IPS-15b (cell line): ENCODE results near the gene TXNDC8.
"Not testable (repeated sequence)": the region's sequence is repeated elsewhere in the genome, so short reads cannot be mapped to it uniquely, and the experiment has no call there.

Experiments used
- H3K27me3 ChIP-seq: one replicate; pipeline ENCODE4 v1.6.1; 2013; ENCODE audit warnings: low read length; ENCODE audit not compliant: control insufficient read depth, insufficient read depth
- H3K36me3 ChIP-seq: one replicate; pipeline ENCODE4 v1.6.1; 2013; ENCODE audit warnings: low read length; ENCODE audit not compliant: control insufficient read depth, insufficient read depth
- H3K4me1 ChIP-seq: one replicate; pipeline ENCODE4 v1.6.1; 2013; ENCODE audit warnings: mild to moderate bottlenecking, low read length; ENCODE audit not compliant: control insufficient read depth, insufficient read depth
- H3K4me3 ChIP-seq: one replicate; pipeline ENCODE4 v1.5.1; 2013; ENCODE audit warnings: low read depth, low read length
- H3K9ac ChIP-seq: one replicate; pipeline ENCODE4 v1.6.1; 2013; ENCODE audit warnings: low read depth, mild to moderate bottlenecking, low read length
- H3K9me3 ChIP-seq: one replicate; pipeline ENCODE4 v1.6.1; 2013; ENCODE audit warnings: mild to moderate bottlenecking, low read length; ENCODE audit not compliant: control insufficient read depth, insufficient read depth

TXNDC8 gene

DNA sequence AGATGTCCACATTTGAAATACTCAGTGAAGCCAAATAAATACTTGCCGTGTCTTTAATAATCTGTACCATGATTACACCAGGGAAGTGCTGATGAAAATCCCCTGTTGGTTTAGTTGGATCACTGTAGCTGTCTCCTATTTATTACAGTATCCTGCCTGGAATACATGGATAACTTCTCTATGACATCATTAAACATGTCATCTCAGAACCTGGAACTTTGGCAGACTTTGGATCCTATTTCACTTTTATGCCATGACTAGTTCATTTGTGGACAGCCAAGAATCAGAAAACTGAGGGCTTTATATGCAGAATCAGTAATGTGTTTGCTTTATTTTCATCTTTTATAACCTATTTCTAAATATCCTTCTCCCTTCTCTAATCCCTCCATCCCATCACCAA, at the start of gene TXNDC8:
Gene TXNDC8, minus strand, starts transcription at position 137 of the 400 bp plus-strand sequence.
- Histone ChIP-seq H3K9me3 (no peaks in the 10 kb centered on the region), H3K36me3 (no peaks in the 10 kb centered on the region), H3K4me1 (no peaks in the 10 kb centered on the region), H3K27me3 (no peaks in the 10 kb centered on the region), H3K4me3 (no peak within 1 kb of the TSS), H3K9ac (no peak within 1 kb of the TSS)

GRCh38 chr9:110383491-110383890, 45.8 kb upstream of the TXNDC8 start:
- Histone ChIP-seq H3K4me1 (no peaks in the 10 kb centered on the region), H3K27me3 (no peaks in the 10 kb centered on the region), H3K9ac (no peak overlapping the region), H3K36me3 (no peaks in the 10 kb centered on the region), H3K9me3 (no peaks in the 10 kb centered on the region), H3K4me3 (no peak overlapping the region)

DNA sequence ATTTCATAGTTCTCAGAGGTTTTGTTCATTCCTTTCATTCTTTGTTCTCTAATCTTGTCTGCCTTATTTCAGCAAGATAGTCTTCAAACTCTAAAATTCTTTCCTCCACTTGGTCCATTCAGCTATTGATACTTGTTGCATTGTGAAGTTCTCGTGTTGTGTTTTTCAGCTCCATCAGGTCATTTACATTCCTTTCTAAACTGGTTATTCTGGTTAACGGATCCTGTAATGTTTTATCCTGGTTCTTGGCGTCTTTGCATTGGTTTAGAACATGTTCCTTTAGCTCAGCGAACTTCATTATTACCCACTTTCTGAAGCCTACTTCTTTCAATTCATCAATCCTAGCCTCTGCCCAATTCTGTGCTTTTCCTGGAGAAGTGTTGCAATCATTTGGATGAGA, 45.1 kb upstream of the TXNDC8 start:
- Histone ChIP-seq H3K27me3 (no peaks in the 10 kb centered on the region), H3K9me3 (no peaks in the 10 kb centered on the region), H3K36me3 (no peaks in the 10 kb centered on the region), H3K4me1 (no peaks in the 10 kb centered on the region), H3K9ac (no peak overlapping the region), H3K4me3 (no peak overlapping the region)

GRCh38 chr9:110371411-110372007, 33.8 kb upstream of the TXNDC8 start:
- Histone ChIP-seq H3K9me3 (no peaks in the 10 kb centered on the region), H3K4me1 (no peaks in the 10 kb centered on the region), H3K9ac (no peak overlapping the region), H3K27me3 (no peaks in the 10 kb centered on the region), H3K36me3 (no peaks in the 10 kb centered on the region), H3K4me3 (no peak overlapping the region)

- Histone ChIP-seq H3K36me3 (no peaks in the 10 kb centered on the region), H3K4me1 (no peaks in the 10 kb centered on the region), H3K9ac (no peak overlapping the region), H3K4me3 (no peak overlapping the region), H3K9me3 (no peaks in the 10 kb centered on the region), H3K27me3 (no peaks in the 10 kb centered on the region)
Observed at GRCh38 chr9:110370315-110370714, 32.7 kb upstream of the TXNDC8 start.

DNA sequence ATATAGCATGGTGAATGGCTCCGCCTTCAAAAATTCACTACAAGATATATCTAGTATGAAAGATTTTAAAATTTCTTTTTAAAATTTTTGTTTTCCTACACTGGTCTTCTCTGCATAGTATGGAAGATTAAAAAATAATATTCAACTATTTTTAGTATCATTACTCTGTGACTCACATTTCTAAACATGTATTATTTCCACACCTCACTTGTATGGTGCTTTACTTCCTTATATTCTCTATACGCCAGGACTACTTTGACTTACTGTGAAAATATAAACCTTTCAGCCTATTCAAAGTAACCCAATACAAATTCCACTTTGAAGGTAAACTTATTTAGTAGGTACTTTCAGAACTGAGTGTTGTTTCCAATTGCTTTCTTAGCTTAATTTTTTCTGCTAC, 26.8 kb upstream of the TXNDC8 start:
- no peak overlapping the region for H3K9ac ChIP-seq
- no peaks in the 10 kb centered on the region for H3K27me3 ChIP-seq
- H3K9me3 ChIP-seq, result no peaks in the 10 kb centered on the region
- H3K4me1 ChIP-seq, result no peaks in the 10 kb centered on the region
- H3K4me3 ChIP-seq, result no peak overlapping the region
- H3K36me3 ChIP-seq, result no peaks in the 10 kb centered on the region

DNA sequence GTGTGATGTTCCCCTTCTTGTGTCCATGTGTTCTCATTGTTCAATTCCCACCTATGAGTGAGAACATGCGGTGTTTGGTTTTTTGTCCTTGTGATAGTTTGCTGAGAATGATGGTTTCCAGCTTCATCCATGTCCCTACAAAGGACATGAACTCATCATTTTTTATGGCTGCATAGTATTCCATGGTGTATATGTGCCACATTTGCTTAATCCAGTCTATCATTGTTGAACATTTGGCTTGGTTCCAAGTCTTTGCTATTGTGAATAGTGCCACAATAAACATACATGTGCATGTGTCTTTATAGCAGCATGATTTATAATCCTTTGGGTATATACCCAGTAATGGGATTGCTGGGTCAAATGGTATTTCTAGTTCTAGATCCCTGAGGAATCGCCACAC, 21.3 kb upstream of the TXNDC8 start:
- not testable (repeated sequence) for H3K4me3 ChIP-seq, H3K9me3 ChIP-seq, H3K9ac ChIP-seq, H3K36me3 ChIP-seq, H3K27me3 ChIP-seq, H3K4me1 ChIP-seq

DNA sequence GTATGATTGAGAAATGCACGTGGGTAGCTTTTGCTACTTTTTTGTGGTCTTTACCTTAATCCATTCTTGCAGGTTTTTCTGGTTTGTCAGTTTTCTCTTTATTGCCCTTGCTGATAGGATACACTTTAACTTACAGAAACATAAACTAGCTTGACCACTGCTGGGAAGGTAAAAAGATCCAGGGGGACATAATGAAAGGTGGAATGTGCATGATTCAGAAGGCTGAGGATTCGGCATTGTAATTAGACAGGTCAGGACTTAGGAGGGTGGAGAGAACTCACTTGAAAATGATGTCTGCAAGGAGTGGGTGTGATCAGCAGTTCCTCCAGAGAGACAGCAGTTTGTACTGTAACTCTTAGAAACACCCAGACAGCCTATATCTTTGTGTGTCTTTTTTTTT, 19.8 kb upstream of the TXNDC8 start:
- no peaks in the 10 kb centered on the region for H3K4me1 ChIP-seq
- H3K27me3 ChIP-seq, result no peaks in the 10 kb centered on the region

DNA sequence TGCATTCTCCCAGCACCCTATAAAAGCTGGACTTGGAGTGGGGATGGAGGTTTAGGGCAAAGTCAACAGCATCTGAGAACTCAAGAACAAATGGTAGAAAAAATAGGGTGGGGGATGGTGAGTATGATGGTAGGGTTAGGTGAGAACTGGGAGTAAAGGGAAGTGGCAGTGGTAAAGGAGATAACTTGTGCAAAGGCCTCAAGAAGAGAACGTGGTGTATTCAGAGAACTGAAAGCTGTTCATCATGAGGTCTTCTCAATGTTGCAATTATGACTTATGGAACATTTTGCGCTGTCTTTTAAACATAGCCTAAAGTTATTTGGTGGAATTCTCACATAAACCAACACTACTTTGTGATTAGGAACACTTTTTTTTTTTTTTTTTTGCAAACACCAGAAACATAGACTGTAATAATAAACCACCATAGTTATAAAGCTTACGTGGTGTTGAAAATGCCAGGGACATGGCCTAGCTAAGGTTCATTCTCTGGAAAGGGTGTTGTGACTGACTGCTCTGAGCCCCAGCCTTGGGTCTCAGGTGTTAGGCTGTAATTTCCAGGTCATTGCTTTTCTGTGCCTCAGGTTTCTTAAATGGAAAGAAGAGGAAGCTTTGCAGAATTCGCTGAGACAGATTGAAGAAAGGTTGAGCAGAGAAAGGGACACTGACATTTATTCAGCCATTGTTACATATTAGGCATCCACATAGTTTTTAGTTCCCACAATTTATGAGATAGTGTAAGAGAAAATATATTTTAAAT, 19.2 kb upstream of the TXNDC8 start:
- no peaks in the 10 kb centered on the region for H3K27me3 ChIP-seq
- H3K36me3 ChIP-seq, result no peaks in the 10 kb centered on the region
- no peak overlapping the region for H3K9ac ChIP-seq
- no peak overlapping the region for H3K4me3 ChIP-seq
- no peaks in the 10 kb centered on the region for H3K9me3 ChIP-seq
- no peaks in the 10 kb centered on the region for H3K4me1 ChIP-seq

More for the DNA sequence above, 19.8 kb upstream of the TXNDC8 start:
- Histone ChIP-seq H3K4me3 (no peak overlapping the region), H3K9ac (no peak overlapping the region), H3K36me3 (no peaks in the 10 kb centered on the region), H3K9me3 (no peaks in the 10 kb centered on the region)

DNA sequence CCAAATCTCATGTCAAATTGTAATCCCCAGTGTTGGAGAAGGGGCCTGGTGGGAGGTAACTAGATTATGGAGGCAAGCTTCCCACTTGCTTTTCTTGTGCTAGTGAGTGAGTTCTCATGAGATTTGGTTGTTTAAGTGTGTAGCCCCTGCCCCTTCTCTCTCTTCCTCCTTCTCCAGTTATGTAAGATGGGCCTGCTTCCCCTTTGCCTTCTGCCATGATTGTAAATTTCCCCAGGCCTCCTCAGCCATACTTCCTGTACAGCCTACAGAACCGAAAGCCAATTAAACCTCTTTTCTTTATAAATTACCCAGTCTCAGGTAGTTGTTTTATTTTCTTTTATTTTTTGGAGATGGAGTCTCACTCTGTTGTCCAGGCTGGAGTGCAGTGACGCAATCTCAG, 18.2 kb upstream of the TXNDC8 start:
- Histone ChIP-seq H3K4me1 (no peaks in the 10 kb centered on the region), H3K9ac (no peak overlapping the region), H3K4me3 (no peak overlapping the region), H3K27me3 (no peaks in the 10 kb centered on the region), H3K36me3 (no peaks in the 10 kb centered on the region), H3K9me3 (no peaks in the 10 kb centered on the region)

- Histone ChIP-seq H3K4me3 (no peak overlapping the region), H3K9ac (no peak overlapping the region), H3K27me3 (no peaks in the 10 kb centered on the region), H3K4me1 (no peaks in the 10 kb centered on the region), H3K36me3 (no peaks in the 10 kb centered on the region), H3K9me3 (no peaks in the 10 kb centered on the region)
Observed at GRCh38 chr9:110351009-110351467, 13.4 kb upstream of the TXNDC8 start.

GRCh38 chr9:110346325-110346724, 8.7 kb upstream of the TXNDC8 start:
- Histone ChIP-seq H3K9me3 (no peaks in the 10 kb centered on the region), H3K4me3 (no peak overlapping the region), H3K9ac (no peak overlapping the region), H3K36me3 (no peaks in the 10 kb centered on the region), H3K4me1 (no peaks in the 10 kb centered on the region), H3K27me3 (no peaks in the 10 kb centered on the region)
